Central memory CD8-positive, alpha-beta T cell (primary cell): ENCODE data around the gene EHBP1.
A peak's percentile ranks its signal among the peaks of the same experiment; 100 is the strongest.

Experiments
- ATAC-seq: fragments of 150-1000 bp; cut with Tn5 transposase; replicated peaks from 2 replicates; pipeline ENCODE4 v1.10.0; 2022; ENCODE audit warnings: mild to moderate bottlenecking, moderate FRiP score, moderate number of reproducible peaks; ENCODE audit not compliant: poor library complexity, severe bottlenecking; ENCODE audit errors: extremely low read depth
- DNase-seq, 2 donors: peaks; one replicate each; pipeline ENCODE4 v3.0.0; 2021; ENCODE audit warnings: low spot score in 2 of 2
- H3K27ac Mint-ChIP-seq: one replicate; pipeline ENCODE4 v1.8.0; 2022; ENCODE audit warnings: low read depth, mild to moderate bottlenecking, moderate library complexity, mixed read lengths
- H3K27me3 Mint-ChIP-seq: one replicate; pipeline ENCODE4 v1.8.0; 2022; ENCODE audit warnings: mixed read lengths
- H3K36me3 Mint-ChIP-seq: one replicate; pipeline ENCODE4 v1.8.0; 2022; ENCODE audit warnings: mild to moderate bottlenecking, moderate library complexity, mixed read lengths; ENCODE audit not compliant: insufficient read depth
- H3K4me1 Mint-ChIP-seq: one replicate; pipeline ENCODE4 v1.8.0; 2022; ENCODE audit warnings: mixed read lengths
- H3K4me3 Mint-ChIP-seq: one replicate; pipeline ENCODE4 v1.8.0; 2022; ENCODE audit warnings: mild to moderate bottlenecking, moderate library complexity, mixed read lengths
- H3K9me3 Mint-ChIP-seq: one replicate; pipeline ENCODE4 v1.8.0; 2022; ENCODE audit warnings: mixed read lengths

The EHBP1 gene

GRCh38 chr2:62801110-62801509 lies 95.6 kb downstream of the EHBP1 start:
- ATAC-seq (no peak), DNase-seq (no peak)
- H3K9me3 Mint-ChIP-seq: no peaks in the 10 kb centered on the region
- peaks cover 30% of the 10 kb centered on the region for H3K4me1 Mint-ChIP-seq
- H3K4me3 Mint-ChIP-seq: peak overlapping the region; percentile 42
- no peak overlapping the region for H3K27ac Mint-ChIP-seq
- no peaks in the 10 kb centered on the region for H3K36me3 Mint-ChIP-seq
- no peaks in the 10 kb centered on the region for H3K27me3 Mint-ChIP-seq

DNA sequence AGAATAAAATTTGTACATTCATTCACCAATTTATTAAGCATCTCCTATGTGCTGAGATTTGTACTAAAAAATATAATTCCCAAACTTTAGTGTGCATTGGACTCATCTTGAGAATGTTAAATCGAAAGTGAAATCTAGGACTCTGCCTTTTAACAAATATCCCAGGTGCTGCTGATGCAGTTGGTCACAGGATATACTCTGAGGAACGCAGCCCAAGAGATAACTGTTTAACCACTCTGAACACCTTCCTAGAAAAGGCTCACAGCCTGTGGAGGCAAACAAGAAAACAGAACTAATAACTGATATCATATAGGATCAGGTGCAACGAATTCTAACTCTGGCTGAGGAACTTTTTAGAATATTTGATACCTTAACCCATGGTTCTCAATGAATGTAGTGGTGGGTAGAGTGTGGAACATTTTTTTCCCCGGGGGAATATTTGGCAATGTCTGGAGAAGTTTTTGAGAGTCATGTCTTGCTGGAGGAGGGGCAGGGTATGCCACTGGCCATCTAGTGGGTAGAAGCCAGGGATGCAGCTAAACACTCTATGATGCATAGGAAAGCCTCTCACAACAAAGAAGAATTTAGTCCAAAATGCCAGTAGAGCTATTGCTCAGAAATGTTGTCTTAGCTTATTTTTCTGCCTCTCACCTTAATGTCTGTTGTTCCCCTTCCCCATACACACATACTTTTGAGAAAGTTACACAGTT lies 96.5 kb downstream of the EHBP1 start:
- Mint-ChIP-seq H3K27me3 (no peaks in the 10 kb centered on the region), H3K4me1 (peaks cover 30% of the 10 kb centered on the region), H3K36me3 (no peaks in the 10 kb centered on the region), H3K9me3 (no peaks in the 10 kb centered on the region), H3K4me3 (peak overlapping the region; percentile 63), H3K27ac (peak overlapping the region; percentile 55)
- ATAC-seq (peak; percentile 54), DNase-seq (no peak)

DNA sequence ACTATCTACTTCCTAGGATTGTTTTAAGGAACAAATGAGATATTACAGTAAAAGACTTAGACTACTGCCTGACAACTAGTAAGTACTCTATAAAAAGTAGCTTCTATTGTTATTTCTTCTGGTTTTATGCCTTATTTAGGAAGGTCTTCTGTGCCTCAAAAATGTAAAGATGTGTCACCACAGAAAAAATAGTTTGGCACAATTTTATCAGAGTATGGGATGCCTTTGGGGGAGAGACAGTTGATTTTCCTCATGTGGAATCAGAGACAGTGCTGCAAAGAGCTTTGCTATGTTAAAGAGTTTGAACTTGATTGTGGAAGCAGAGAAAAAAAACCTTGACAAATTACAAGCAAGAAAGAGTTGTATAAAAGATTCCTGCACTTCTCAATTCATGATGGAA lies 98.4 kb downstream of the EHBP1 start:
- no peaks in the 10 kb centered on the region for H3K36me3 Mint-ChIP-seq
- no peak overlapping the region for H3K27ac Mint-ChIP-seq
- DNase-seq (no peak), ATAC-seq (no peak)
- H3K9me3 Mint-ChIP-seq: no peaks in the 10 kb centered on the region
- H3K4me3 Mint-ChIP-seq: no peak overlapping the region
- H3K4me1 Mint-ChIP-seq: peaks cover 30% of the 10 kb centered on the region
- no peaks in the 10 kb centered on the region for H3K27me3 Mint-ChIP-seq

GRCh38 chr2:62806231-62806630 lies 100.7 kb downstream of the EHBP1 start:
- no peak overlapping the region for H3K27ac Mint-ChIP-seq
- H3K9me3 Mint-ChIP-seq: no peaks in the 10 kb centered on the region
- H3K27me3 Mint-ChIP-seq: no peaks in the 10 kb centered on the region
- peaks cover 22% of the 10 kb centered on the region for H3K4me1 Mint-ChIP-seq
- H3K36me3 Mint-ChIP-seq: no peaks in the 10 kb centered on the region
- no peak for ATAC-seq
- H3K4me3 Mint-ChIP-seq: no peak overlapping the region
- no peak for DNase-seq

GRCh38 chr2:62808554-62808953 lies 103.0 kb downstream of the EHBP1 start:
- H3K4me1 Mint-ChIP-seq: peaks cover 19% of the 10 kb centered on the region
- H3K27me3 Mint-ChIP-seq: no peaks in the 10 kb centered on the region
- no peak overlapping the region for H3K27ac Mint-ChIP-seq
- H3K36me3 Mint-ChIP-seq: no peaks in the 10 kb centered on the region
- no peaks in the 10 kb centered on the region for H3K9me3 Mint-ChIP-seq
- H3K4me3 Mint-ChIP-seq: no peak overlapping the region
- no peak for DNase-seq
- ATAC-seq: no peak

DNA sequence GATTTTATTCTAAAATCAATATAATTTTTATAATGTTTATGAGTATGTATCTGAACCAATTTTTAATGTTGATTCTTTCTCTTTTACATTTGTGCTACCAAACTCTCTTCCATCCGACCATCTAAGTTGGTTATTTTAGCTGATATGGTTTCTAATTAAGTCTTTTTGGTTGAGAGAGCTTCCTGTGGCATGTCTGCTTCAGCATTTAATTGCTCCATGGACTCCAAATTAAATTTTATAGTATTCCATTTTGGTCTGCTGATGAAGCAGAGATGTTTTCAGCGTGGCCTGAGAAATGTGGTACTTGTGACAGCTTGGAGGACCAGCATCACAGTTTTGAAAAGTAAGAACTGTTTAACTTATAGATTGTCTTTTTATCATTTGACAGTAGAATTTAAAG lies 105.6 kb downstream of the EHBP1 start:
- Mint-ChIP-seq H3K4me3 (no peak overlapping the region), H3K4me1 (peaks cover 24% of the 10 kb centered on the region), H3K27ac (no peak overlapping the region), H3K27me3 (no peaks in the 10 kb centered on the region), H3K36me3 (no peaks in the 10 kb centered on the region), H3K9me3 (no peaks in the 10 kb centered on the region)
- DNase-seq: no peak
- no peak for ATAC-seq

- Mint-ChIP-seq H3K4me1 (peaks cover 24% of the 10 kb centered on the region), H3K36me3 (no peaks in the 10 kb centered on the region), H3K9me3 (no peaks in the 10 kb centered on the region), H3K27ac (no peak overlapping the region), H3K4me3 (no peak overlapping the region), H3K27me3 (no peaks in the 10 kb centered on the region)
- no peak for ATAC-seq
- DNase-seq: no peak
Observed at GRCh38 chr2:62811972-62812371, 106.5 kb downstream of the EHBP1 start.

- ATAC-seq (no peak), DNase-seq (no peak)
- Mint-ChIP-seq H3K36me3 (no peaks in the 10 kb centered on the region), H3K9me3 (no peaks in the 10 kb centered on the region), H3K4me1 (peaks cover 24% of the 10 kb centered on the region), H3K4me3 (no peak overlapping the region), H3K27ac (no peak overlapping the region), H3K27me3 (no peaks in the 10 kb centered on the region)
Observed at GRCh38 chr2:62812921-62813825, 107.7 kb downstream of the EHBP1 start.

- no peaks in the 10 kb centered on the region for H3K9me3 Mint-ChIP-seq
- DNase-seq: no peak
Observed at GRCh38 chr2:62814123-62814522, 108.6 kb downstream of the EHBP1 start.

DNA sequence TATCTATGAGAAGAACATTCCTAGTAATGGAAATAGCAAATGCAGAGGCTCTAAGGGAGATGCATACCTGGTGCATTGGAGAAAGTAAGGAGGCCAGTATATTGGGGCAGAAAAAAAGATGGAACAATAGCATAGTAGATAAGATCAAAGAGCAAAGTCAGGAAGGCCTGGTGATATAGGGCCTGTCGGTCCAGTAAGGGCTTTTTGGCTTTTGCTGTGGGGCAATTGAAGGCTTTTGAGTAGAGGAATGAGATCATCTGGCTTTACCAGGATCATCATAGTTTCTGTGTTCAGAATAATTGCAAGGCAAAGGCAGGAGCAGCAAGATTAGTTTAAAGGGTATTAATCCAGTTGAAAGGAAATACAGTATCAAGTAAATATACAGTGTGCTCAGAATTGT lies 111.8 kb downstream of the EHBP1 start:
- H3K4me1 Mint-ChIP-seq: peaks cover 10% of the 10 kb centered on the region
- H3K36me3 Mint-ChIP-seq: no peaks in the 10 kb centered on the region
- no peak overlapping the region for H3K27ac Mint-ChIP-seq
- no peaks in the 10 kb centered on the region for H3K27me3 Mint-ChIP-seq
- H3K4me3 Mint-ChIP-seq: no peak overlapping the region
- ATAC-seq: no peak
- no peaks in the 10 kb centered on the region for H3K9me3 Mint-ChIP-seq
- no peak for DNase-seq

More at GRCh38 chr2:62814123-62814522, 108.6 kb downstream of the EHBP1 start:
- no peaks in the 10 kb centered on the region for H3K27me3 Mint-ChIP-seq
- ATAC-seq: no peak
- H3K36me3 Mint-ChIP-seq: no peaks in the 10 kb centered on the region
- H3K4me1 Mint-ChIP-seq: peaks cover 24% of the 10 kb centered on the region
- no peak overlapping the region for H3K27ac Mint-ChIP-seq
- H3K4me3 Mint-ChIP-seq: no peak overlapping the region

DNA sequence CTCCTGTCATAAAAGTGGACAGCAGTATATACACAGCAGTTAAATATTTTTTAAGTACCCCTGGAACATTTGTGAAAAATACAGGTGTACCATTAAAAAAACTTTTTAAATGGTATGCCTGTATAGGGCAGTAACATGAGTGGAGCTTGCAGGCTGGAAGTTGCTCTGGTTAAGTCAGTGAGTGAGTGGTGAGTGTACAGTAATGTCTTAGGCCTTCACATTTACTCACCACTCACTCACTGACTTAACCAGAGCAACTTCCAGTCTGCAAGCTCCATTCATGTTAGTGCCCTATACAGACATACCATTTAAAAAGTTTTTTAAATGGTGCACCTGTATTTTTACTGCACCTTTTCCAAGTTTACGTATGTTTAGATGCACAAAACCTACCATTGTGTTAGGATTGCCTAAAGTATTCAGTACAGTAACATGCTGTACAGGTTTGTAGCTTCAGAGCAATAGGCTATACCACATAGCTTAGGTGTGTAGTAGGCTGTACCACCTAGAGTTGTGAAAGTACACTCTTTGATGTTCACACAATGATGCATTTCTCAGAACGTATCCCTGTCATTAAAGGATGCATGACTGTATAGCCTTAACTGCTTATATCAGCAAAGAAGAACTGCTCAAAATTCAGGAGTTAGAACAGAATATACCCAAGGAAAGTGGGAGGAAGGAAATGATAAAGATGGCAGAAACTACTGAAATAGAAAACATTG lies 112.6 kb downstream of the EHBP1 start:
- DNase-seq (no peak), ATAC-seq (no peak)
- H3K36me3 Mint-ChIP-seq: no peaks in the 10 kb centered on the region
- no peaks in the 10 kb centered on the region for H3K27me3 Mint-ChIP-seq
- peaks cover 6% of the 10 kb centered on the region for H3K4me1 Mint-ChIP-seq
- no peak overlapping the region for H3K27ac Mint-ChIP-seq
- no peaks in the 10 kb centered on the region for H3K9me3 Mint-ChIP-seq
- H3K4me3 Mint-ChIP-seq: no peak overlapping the region

DNA sequence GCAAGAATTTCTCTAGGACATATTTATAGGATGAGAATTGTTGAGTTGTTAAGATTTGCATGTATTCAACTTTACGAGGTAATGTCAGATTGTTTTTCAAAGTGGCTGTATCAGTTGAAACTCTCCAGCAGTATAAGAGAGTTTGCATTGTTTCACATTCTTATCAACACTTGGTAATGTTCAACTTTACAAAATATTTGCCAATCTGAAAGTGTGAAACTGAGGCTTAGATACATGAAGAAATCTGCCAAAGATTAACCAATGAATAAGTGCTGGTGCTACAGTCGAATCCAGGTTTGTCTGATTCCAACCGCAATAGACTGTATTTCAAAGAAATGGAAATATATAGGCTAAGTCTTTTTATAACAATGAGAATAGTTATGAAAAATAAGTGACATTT lies 117.0 kb downstream of the EHBP1 start:
- H3K9me3 Mint-ChIP-seq: no peaks in the 10 kb centered on the region
- DNase-seq (no peak), ATAC-seq (no peak)
- no peaks in the 10 kb centered on the region for H3K27me3 Mint-ChIP-seq
- H3K27ac Mint-ChIP-seq: no peak overlapping the region
- no peak overlapping the region for H3K4me3 Mint-ChIP-seq
- H3K4me1 Mint-ChIP-seq: no peaks in the 10 kb centered on the region
- H3K36me3 Mint-ChIP-seq: peaks cover 6% of the 10 kb centered on the region
